H1 (cell line): Measurements from ENCODE around the gene BTBD7. TPM values are rescaled to one million over a fixed set of nuclear protein-coding genes. Genes with fewer than 3 reads are reported as not detected.

ENCODE experiments used
- CTCF ChIA-PET: fragments of 300-600 bp; sonication (Branson Sonifier 250); formaldehyde crosslinking; loops from one replicate; lab custom pipeline; 2021; ENCODE audit not compliant: partially characterized antibody; lab: Charles Lee
- POLR2A ChIA-PET: fragments of 300-600 bp; sonication (Branson Sonifier 250); formaldehyde crosslinking; loops from one replicate; lab custom pipeline; 2021; ENCODE audit warnings: inconsistent platforms; ENCODE audit not compliant: partially characterized antibody; lab: Charles Lee
- DNase-seq, 2 experiments: peaks; one replicate each; pipeline versions ENCODE4 v3.0.0 to v3.0.0-alpha.2; 2010 to 2022; ENCODE audit warnings: low spot score in 2 of 2, low read depth in 1 of 2, mixed read lengths in 1 of 2
- FAIRE-seq: peaks from 2 replicates; lab custom pipeline; 2011; peaks lifted over from hg19 to GRCh38; lab: Jason Lieb, UNC
- H2AFZ ChIP-seq: 2 replicates; pipeline ENCODE4 v1.8.1; 2012; ENCODE audit warnings: low read length, inconsistent platforms
- H2AK5ac ChIP-seq: 2 replicates; pipeline ENCODE4 v1.6.1; 2013; ENCODE audit warnings: low read depth, low read length
- H2BK120ac ChIP-seq: replicated peaks from 2 replicates; pipeline ENCODE3; 2013; ENCODE audit warnings: low read depth, low read length, inconsistent platforms
- H2BK12ac ChIP-seq: 2 replicates; pipeline ENCODE4 v1.6.1; 2013; ENCODE audit warnings: low read depth, low read length
- H2BK15ac ChIP-seq: 2 replicates; pipeline ENCODE4 v1.6.1; 2013; ENCODE audit warnings: low read length
- H2BK20ac ChIP-seq: 2 replicates; pipeline ENCODE4 v1.6.1; 2013; ENCODE audit warnings: low read length
- H2BK5ac ChIP-seq: 2 replicates; pipeline ENCODE4 v1.6.1; 2013; ENCODE audit warnings: low read depth, low read length
- H3K14ac ChIP-seq: 2 replicates; pipeline ENCODE4 v1.6.1; 2013; ENCODE audit warnings: inconsistent platforms; ENCODE audit not compliant: insufficient read length
- H3K18ac ChIP-seq: 2 replicates; pipeline ENCODE4 v1.6.1; 2013; ENCODE audit warnings: low read length; ENCODE audit errors: extremely low read depth
- H3K23ac ChIP-seq: 2 replicates; pipeline ENCODE4 v1.6.1; 2013; ENCODE audit warnings: inconsistent platforms; ENCODE audit not compliant: insufficient read length
- H3K23me2 ChIP-seq: 2 replicates; pipeline ENCODE4 v1.6.1; 2013; ENCODE audit warnings: low read depth, low read length
- H3K27ac ChIP-seq: 2 replicates; pipeline ENCODE4 v1.6.1; 2011; ENCODE audit warnings: low read depth, low read length, inconsistent platforms
- H3K27me3 ChIP-seq, 4 experiments: replicated peaks in 1 of 4; 1 replicate in 1 of 4; 2 replicates in 3 of 4; pipeline versions ENCODE4 v1.6.1 to v1.8.1; 2011 to 2013; ENCODE audit warnings: low read length in 3 of 4, mild to moderate bottlenecking in 3 of 4, inconsistent platforms in 2 of 4, mixed read lengths in 2 of 4, moderate library complexity in 1 of 4; ENCODE audit not compliant: control insufficient read depth in 3 of 4, insufficient read depth in 3 of 4; ENCODE audit errors: extremely low read depth in 1 of 4
- H3K36me3 ChIP-seq, 4 experiments: 2 replicates each; pipeline versions ENCODE4 v1.6.1 to v1.8.1; 2011 to 2013; ENCODE audit warnings: mild to moderate bottlenecking in 4 of 4, low read length in 3 of 4, moderate library complexity in 2 of 4, control low read depth in 1 of 4, inconsistent platforms in 1 of 4; ENCODE audit not compliant: insufficient read depth in 4 of 4, control insufficient read depth in 2 of 4
- H3K4ac ChIP-seq: replicated peaks from 2 replicates; pipeline ENCODE3; 2013; ENCODE audit warnings: low read length, low read depth, mixed read lengths, inconsistent platforms; ENCODE audit not compliant: insufficient read length
- H3K4me1 ChIP-seq, 4 experiments: replicated peaks in 1 of 4; 1 replicate in 1 of 4; 2 replicates in 3 of 4; pipeline versions ENCODE4 v1.6.1 to v1.8.1; 2011 to 2013; ENCODE audit warnings: low read length in 3 of 4, inconsistent platforms in 2 of 4, mixed read lengths in 1 of 4; ENCODE audit not compliant: insufficient read depth in 4 of 4, control insufficient read depth in 3 of 4
- H3K4me2 ChIP-seq, 2 experiments: 2 replicates each; pipeline versions ENCODE4 v1.6.1 to v1.8.1; 2011 to 2013; ENCODE audit warnings: low read depth in 2 of 2, low read length in 2 of 2, control low read depth in 1 of 2, inconsistent platforms in 1 of 2, mild to moderate bottlenecking in 1 of 2; ENCODE audit not compliant: insufficient read depth in 1 of 2
- H3K4me3 ChIP-seq, 4 experiments: fragments of 200-600, 300-600 bp in 1 of 4; sonication (generic), shearing (Covaris generic), sonication (Bioruptor Twin) in 1 of 4; 2 replicates each; pipeline versions ENCODE4 v1.5.1 to v1.8.1; 2011 to 2016; ENCODE audit warnings: low read length in 4 of 4, low read depth in 3 of 4, control low read depth in 2 of 4, inconsistent platforms in 2 of 4, mild to moderate bottlenecking in 2 of 4, mixed read lengths in 1 of 4, moderate library complexity in 1 of 4; ENCODE audit not compliant: insufficient read depth in 2 of 4; ENCODE audit errors: extremely low read depth in 1 of 4
- H3K56ac ChIP-seq: replicated peaks from 2 replicates; pipeline ENCODE3; 2013; ENCODE audit warnings: low read depth, mild to moderate bottlenecking, mixed read lengths, low read length, inconsistent platforms; ENCODE audit not compliant: insufficient read length
- H3K79me1 ChIP-seq: 2 replicates; pipeline ENCODE4 v1.6.1; 2013; ENCODE audit warnings: low read depth, low read length, control low read depth
- H3K79me2 ChIP-seq, 2 experiments: 2 replicates each; pipeline versions ENCODE4 v1.6.1 to v1.8.1; 2012 to 2013; ENCODE audit warnings: low read length in 2 of 2, mild to moderate bottlenecking in 2 of 2, inconsistent platforms in 1 of 2; ENCODE audit not compliant: insufficient read depth in 2 of 2, control insufficient read depth in 1 of 2
- H3K9ac ChIP-seq, 4 experiments: replicated peaks in 1 of 4; 1 replicate in 1 of 4; 2 replicates in 3 of 4; pipeline versions ENCODE4 v1.6.1 to v1.8.1; 2011 to 2013; ENCODE audit warnings: low read depth in 3 of 4, low read length in 3 of 4, control low read depth in 2 of 4, mild to moderate bottlenecking in 2 of 4, moderate library complexity in 2 of 4, inconsistent platforms in 1 of 4; ENCODE audit errors: extremely low read depth in 1 of 4
- H3K9me3 ChIP-seq, 2 experiments: 2 replicates each; pipeline versions ENCODE4 v1.6.1 to v1.8.1; 2012 to 2013; ENCODE audit warnings: mild to moderate bottlenecking in 2 of 2, moderate library complexity in 2 of 2, control low read depth in 1 of 2, inconsistent platforms in 1 of 2, low read depth in 1 of 2, low read length in 1 of 2, mixed read lengths in 1 of 2; ENCODE audit not compliant: insufficient read depth in 2 of 2
- H4K20me1 ChIP-seq, 2 experiments: replicated peaks in 1 of 2; 2 replicates each; pipeline versions ENCODE3 to v1.8.1; 2011 to 2013; ENCODE audit warnings: inconsistent platforms in 2 of 2, low read length in 2 of 2, mild to moderate bottlenecking in 1 of 2; ENCODE audit not compliant: insufficient read depth in 2 of 2, control insufficient read depth in 1 of 2
- H4K5ac ChIP-seq: 2 replicates; pipeline ENCODE4 v1.6.1; 2013; ENCODE audit warnings: low read length, low read depth, mixed read lengths, inconsistent platforms; ENCODE audit not compliant: insufficient read length
- H4K8ac ChIP-seq: 2 replicates; pipeline ENCODE4 v1.8.0; 2013; ENCODE audit warnings: mild to moderate bottlenecking, moderate library complexity, low read length, inconsistent platforms; ENCODE audit not compliant: insufficient read depth; ENCODE audit errors: extremely low read depth
- H4K91ac ChIP-seq: replicated peaks from 2 replicates; pipeline ENCODE3; 2013; ENCODE audit warnings: low read length, mixed read lengths, inconsistent platforms; ENCODE audit not compliant: insufficient read length
- BRCA1 ChIP-seq: IDR thresholded peaks from 2 replicates; pipeline ENCODE4 v1.6.1; 2012; ENCODE audit warnings: low read depth, low read length, improper control_type of control experiment
- CREB1 ChIP-seq: IDR thresholded peaks from 2 replicates; pipeline ENCODE4 v1.6.1; 2012; ENCODE audit warnings: inconsistent platforms
- EGR1 ChIP-seq: IDR thresholded peaks from 2 replicates; pipeline ENCODE4 v1.6.1; 2011; ENCODE audit warnings: low read depth, low read length, borderline replicate concordance
- GABPA ChIP-seq: IDR thresholded peaks from 2 replicates; pipeline ENCODE4 v1.6.1; 2011; ENCODE audit warnings: mild to moderate bottlenecking, low read length, moderate library complexity, borderline replicate concordance; ENCODE audit not compliant: insufficient read depth
- HDAC2 ChIP-seq, 2 experiments: fragments of 300-600 bp in 1 of 2; sonication (generic) in 1 of 2; IDR thresholded peaks; 2 replicates each; pipeline ENCODE4 v1.6.1; 2011 to 2012; ENCODE audit warnings: low read depth in 2 of 2, low read length in 2 of 2, mild to moderate bottlenecking in 2 of 2, moderate library complexity in 2 of 2, borderline replicate concordance in 1 of 2, inconsistent platforms in 1 of 2
- KDM5A ChIP-seq: fragments of 200-600 bp; IDR thresholded peaks from 2 replicates; pipeline ENCODE4 v1.7.1; 2012; ENCODE audit warnings: mild to moderate bottlenecking, low read length, inconsistent platforms, mixed read lengths
- NANOG ChIP-seq: IDR thresholded peaks from 2 replicates; pipeline ENCODE4 v1.6.1; 2011; ENCODE audit warnings: low read length, low read depth, mild to moderate bottlenecking, inconsistent platforms; ENCODE audit not compliant: insufficient read depth, poor library complexity, severe bottlenecking
- POU5F1 ChIP-seq: IDR thresholded peaks from 2 replicates; pipeline ENCODE4 v1.6.1; 2011; ENCODE audit warnings: low read depth, mild to moderate bottlenecking, low read length, moderate library complexity
- RAD21 ChIP-seq, 2 experiments: IDR thresholded peaks in 1 of 2; conservative IDR thresholded peaks in 1 of 2; 2 replicates each; pipeline ENCODE4 v1.6.1; 2011; ENCODE audit warnings: low read depth in 2 of 2, low read length in 2 of 2, improper control_type of control experiment in 1 of 2, inconsistent platforms in 1 of 2, mild to moderate bottlenecking in 1 of 2, moderate library complexity in 1 of 2
- RFX5 ChIP-seq: IDR thresholded peaks from 2 replicates; pipeline ENCODE4 v1.6.1; 2011; ENCODE audit warnings: low read depth, low read length, improper control_type of control experiment, borderline replicate concordance
- SP1 ChIP-seq: IDR thresholded peaks from 2 replicates; pipeline ENCODE4 v1.6.1; 2011; ENCODE audit warnings: low read depth, low read length
- WGBS, 2 experiments: shearing (Covaris generic) in 1 of 2; methylation state at CpG; one replicate each; pipeline versions ENCODE4 v1.1.6 to v1.1.7; 2013 to 2015; ENCODE audit warnings: low lambda C conversion rate in 2 of 2, mixed read lengths in 2 of 2, inconsistent platforms in 1 of 2, low coverage in 1 of 2, missing lambda C conversion rate in 1 of 2; ENCODE audit not compliant: insufficient replicate concordance in 2 of 2, insufficient coverage in 1 of 2, insufficient read length in 1 of 2; ENCODE audit errors: extremely low coverage in 1 of 2, missing lambda C conversion rate in 1 of 2; 5-methylcytosine and 5-hydroxymethylcytosine counted together
- polyA plus RNA-seq, 7 experiments: library from polyadenylated mRNA; depleted of rRNA in 3 of 7; stranded (reverse) in 5 of 7; unstranded in 2 of 7; fragments of >200 nt in 5 of 7; fragments of 200-250 nt in 2 of 7; gene quantifications; 1 replicate in 5 of 7; 2 replicates in 1 of 7; 4 replicates in 1 of 7; pipeline versions ENCODE4 v1.2.1 to v1.2.3, GENCODE V29; 2011 to 2013; ENCODE audit warnings: missing spikeins in 2 of 7, mixed read lengths in 2 of 7
- total RNA-seq: library from RNA; stranded (reverse); fragmentation: NEBNext Ultra II Directional; extraction: Animal tissue kit (Norgen Biotek cat#: 25700); gene quantifications from 2 replicates; pipeline ENCODE4 v1.2.1, GENCODE V29; 2021
- TF ChIP-seq, protein P1 (sequence below): IDR thresholded peaks from 2 replicates; pipeline ENCODE4 v1.6.1; 2012; ENCODE audit warnings: inconsistent platforms
- TF ChIP-seq, protein P2 (sequence below): IDR thresholded peaks from 2 replicates; pipeline ENCODE4 v1.6.1; 2012; ENCODE audit warnings: inconsistent platforms

Gene BTBD7
- total and polyA plus RNA-seq, 2 of the 8 experiments (the other 6 are each of a cell fraction or from before 2014, with no cell fraction given) = 12.1 to 46.1 TPM

DNA sequence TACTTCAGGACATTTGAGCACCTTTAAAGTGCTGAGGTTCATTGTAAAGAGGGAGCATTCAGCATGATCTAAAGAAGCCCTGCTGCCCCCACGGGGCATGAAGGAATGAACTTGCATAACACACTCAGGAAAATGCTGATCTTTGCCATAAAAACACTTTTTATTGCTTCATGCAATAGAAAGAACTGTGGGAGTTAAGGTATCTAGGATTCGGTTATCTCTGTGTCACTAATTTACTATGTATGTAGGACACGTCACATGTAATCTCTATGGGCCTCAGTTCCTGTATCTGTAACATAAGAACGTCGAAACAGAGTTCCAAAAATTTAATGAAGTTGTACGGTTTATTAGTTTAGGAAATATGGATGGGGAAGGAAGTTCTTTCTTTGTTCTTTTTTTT, 33.0 kb downstream of the BTBD7 start:
- Histone ChIP-seq H2BK12ac (no peak overlapping the region), H3K4me1 (peaks cover 0 to 10% (median 6%) of the 10 kb centered on the region in 4 experiments; a peak in 3 of 7 replicates), H3K56ac (no peak overlapping the region), H2BK120ac (no peak overlapping the region), H3K9me3 (no peaks in the 10 kb centered on the region), H3K4ac (no peak overlapping the region), H3K27me3 (no peaks in the 10 kb centered on the region), H3K4me2 (no peak overlapping the region), H3K27ac (no peak overlapping the region), H4K20me1 (no peaks in the 10 kb centered on the region), H4K91ac (no peak overlapping the region), H2BK20ac (no peak overlapping the region), H3K14ac (no peak overlapping the region), H3K79me2 (peaks cover 0 to 62% of the 10 kb centered on the region in 2 experiments; a peak in 3 of 4 replicates), H2BK5ac (no peak overlapping the region), H2BK15ac (no peak overlapping the region), H2AK5ac (no peak overlapping the region), H3K9ac (no peak overlapping the region), H3K4me3 (no peak overlapping the region), H3K79me1 (no peaks in the 10 kb centered on the region; the same call in 1 of the 2 replicates), H3K36me3 (no peaks in the 10 kb centered on the region), H3K23ac (no peak overlapping the region), H3K18ac (no peak overlapping the region), H2AFZ (no peak overlapping the region), H4K5ac (no peak overlapping the region), H4K8ac (no peak overlapping the region), H3K23me2 (no peaks in the 10 kb centered on the region)
- ChIA-PET CTCF (no interaction called here), POLR2A (no interaction called here)
- no peak for FAIRE-seq
- 89 to 100% methylated on average over 3 to 6 of the region's 6 CpGs for WGBS, 2 experiments
- no peak for DNase-seq
- no peak for TF ChIP-seq POU5F1
- TF ChIP-seq, protein P1, sequence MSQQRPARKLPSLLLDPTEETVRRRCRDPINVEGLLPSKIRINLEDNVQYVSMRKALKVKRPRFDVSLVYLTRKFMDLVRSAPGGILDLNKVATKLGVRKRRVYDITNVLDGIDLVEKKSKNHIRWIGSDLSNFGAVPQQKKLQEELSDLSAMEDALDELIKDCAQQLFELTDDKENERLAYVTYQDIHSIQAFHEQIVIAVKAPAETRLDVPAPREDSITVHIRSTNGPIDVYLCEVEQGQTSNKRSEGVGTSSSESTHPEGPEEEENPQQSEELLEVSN = no peak
- TF ChIP-seq, protein P2, sequence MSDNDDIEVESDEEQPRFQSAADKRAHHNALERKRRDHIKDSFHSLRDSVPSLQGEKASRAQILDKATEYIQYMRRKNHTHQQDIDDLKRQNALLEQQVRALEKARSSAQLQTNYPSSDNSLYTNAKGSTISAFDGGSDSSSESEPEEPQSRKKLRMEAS = no peak
- TF ChIP-seq GABPA = no peak
- TF ChIP-seq KDM5A = no peak
- TF ChIP-seq SP1 = no peak
- TF ChIP-seq RFX5 = no peak
- TF ChIP-seq RAD21 (IDR thresholded peaks at IDR 0.05 in 1 of 2, conservative IDR thresholded peaks at IDR 0.05 in 1 of 2; ENCODE audit: low read depth in 2 of 2, low read length in 2 of 2) = no peak
- no peak for TF ChIP-seq CREB1
- no peak for TF ChIP-seq EGR1
- no peak for TF ChIP-seq BRCA1
- no peak for TF ChIP-seq HDAC2 (IDR thresholded peaks at IDR 0.05; ENCODE audit: borderline replicate concordance in 1 of 2, low read depth in 2 of 2, low read length in 2 of 2)
- no peak for TF ChIP-seq NANOG
